Karpas-422 (cell line): Measurements from ENCODE around the gene DSC1. TPM values are rescaled to one million over a fixed set of nuclear protein-coding genes. Genes with fewer than 3 reads are reported as not detected.

Source experiments
- DNase-seq: peaks from one replicate; pipeline ENCODE4 v3.0.0-alpha.2; 2015
- H2AFZ ChIP-seq: fragments of 200-600 bp; sonication (generic); 2 replicates; pipeline ENCODE4 v1.6.1; 2014; ENCODE audit warnings: antibody characterized with exemption, low read length, mixed read lengths
- H3K27ac ChIP-seq: fragments of 200-600 bp; sonication (generic); 2 replicates; pipeline ENCODE4 v1.5.1; 2014; ENCODE audit warnings: mild to moderate bottlenecking, low read length, moderate library complexity
- H3K27me3 ChIP-seq: fragments of 200-600 bp; sonication (generic); 2 replicates; pipeline ENCODE4 v1.6.1; 2014; ENCODE audit warnings: low read length, mixed read lengths
- H3K36me3 ChIP-seq: fragments of 200-600 bp; sonication (generic); 2 replicates; pipeline ENCODE4 v1.6.1; 2014; ENCODE audit warnings: low read length, mixed read lengths; ENCODE audit not compliant: insufficient read depth
- H3K4me1 ChIP-seq: fragments of 200-600 bp; sonication (generic); 2 replicates; pipeline ENCODE4 v1.6.1; 2014; ENCODE audit warnings: mild to moderate bottlenecking, low read length, mixed read lengths
- H3K4me2 ChIP-seq: fragments of 200-600 bp; sonication (generic); 2 replicates; pipeline ENCODE4 v1.6.1; 2014; ENCODE audit warnings: low read length, low read depth, mild to moderate bottlenecking; ENCODE audit not compliant: poor library complexity, severe bottlenecking
- H3K4me3 ChIP-seq: fragments of 200-600 bp; sonication (generic); 2 replicates; pipeline ENCODE4 v1.5.1; 2014; ENCODE audit warnings: mild to moderate bottlenecking, antibody characterized with exemption, low read length, mixed read lengths
- H3K79me2 ChIP-seq: fragments of 200-600 bp; sonication (generic); 2 replicates; pipeline ENCODE4 v1.6.1; 2014; ENCODE audit warnings: mild to moderate bottlenecking, low read length, mixed read lengths
- H3K9ac ChIP-seq: fragments of 200-600 bp; sonication (generic); 2 replicates; pipeline ENCODE4 v1.6.0; 2014; ENCODE audit warnings: low read length
- H3K9me2 ChIP-seq: fragments of 200-600 bp; sonication (generic), shearing (Covaris generic); replicated peaks from 2 replicates; pipeline ENCODE4 v1.6.0; 2014; ENCODE audit warnings: mild to moderate bottlenecking, low read length, moderate library complexity; ENCODE audit not compliant: insufficient read depth
- H3K9me3 ChIP-seq: fragments of 300-700, 200-600 bp; sonication (generic); 2 replicates; pipeline ENCODE4 v1.6.1; 2014; ENCODE audit warnings: low read length, mixed read lengths
- H4K20me1 ChIP-seq: fragments of 200-600 bp; sonication (generic); 2 replicates; pipeline ENCODE4 v1.6.1; 2014; ENCODE audit warnings: mild to moderate bottlenecking, antibody characterized with exemption, low read length, low read depth; ENCODE audit not compliant: insufficient read depth
- total RNA-seq: library from RNA; depleted of rRNA; stranded (reverse); fragments of >200 nt; shearing (Covaris generic); gene quantifications from 2 replicates; pipeline ENCODE4 v1.2.3, GENCODE V29; 2014; ENCODE audit warnings: low replicate concordance

The DSC1 gene
- total RNA-seq, 1 experiment from 2014 or later = 2.4 TPM

DNA sequence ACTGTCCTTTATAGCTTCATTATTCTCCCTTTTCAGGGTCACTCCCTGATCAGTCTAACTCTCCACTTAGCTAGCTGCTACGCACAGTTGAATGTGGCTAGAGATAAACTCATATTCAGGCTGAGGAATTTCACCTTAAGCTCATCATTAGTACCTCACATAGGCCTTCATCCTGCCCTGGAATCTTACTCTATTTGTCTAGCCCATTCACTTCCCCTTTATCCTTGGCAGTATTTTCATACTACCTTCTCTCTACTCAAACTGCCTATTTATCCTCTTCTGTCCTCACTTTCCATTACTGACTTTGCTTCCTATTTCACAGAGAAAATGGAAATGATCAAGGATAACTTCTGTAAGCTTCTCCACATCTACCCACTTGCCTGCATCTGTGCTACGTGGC, 49.9 kb downstream of the DSC1 start:
- Histone ChIP-seq H3K9ac (no peak overlapping the region), H2AFZ (no peak overlapping the region), H3K4me1 (no peaks in the 10 kb centered on the region; the same call in 1 of the 2 replicates)

DNA sequence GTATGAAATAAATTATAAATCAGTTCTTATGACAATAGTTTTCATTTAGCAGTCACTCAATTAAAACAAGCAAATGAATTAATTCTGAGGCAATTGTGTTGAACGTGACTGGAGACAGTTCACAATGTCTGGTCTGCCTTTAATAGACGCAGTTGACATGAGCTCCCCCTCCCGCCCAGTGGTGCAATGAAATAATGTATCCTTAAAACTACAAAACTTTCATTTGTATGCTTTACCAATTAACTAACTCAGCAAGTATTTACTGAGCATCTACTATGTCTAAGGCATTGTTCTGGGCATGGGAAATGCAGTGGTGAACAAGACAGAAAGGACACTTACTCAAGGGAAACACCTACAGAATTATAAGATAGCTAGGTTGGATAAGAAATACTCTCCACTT, 56.9 kb downstream of the DSC1 start:
- Histone ChIP-seq H3K9me2 (no peaks in the 10 kb centered on the region), H3K4me2 (no peak overlapping the region), H3K27me3 (no peaks in the 10 kb centered on the region), H3K36me3 (no peaks in the 10 kb centered on the region), H3K4me1 (peaks cover 18% of the 10 kb centered on the region), H2AFZ (no peak overlapping the region), H3K9ac (no peak overlapping the region), H3K4me3 (no peak overlapping the region), H3K79me2 (no peaks in the 10 kb centered on the region), H3K9me3 (no peaks in the 10 kb centered on the region), H3K27ac (no peak overlapping the region), H4K20me1 (no peaks in the 10 kb centered on the region)
- peak; percentile 52 for DNase-seq

More for the DNA sequence above, 49.9 kb downstream of the DSC1 start:
- DNase-seq = no peak
- H3K4me3 ChIP-seq = no peak overlapping the region
- H3K9me3 ChIP-seq = no peaks in the 10 kb centered on the region
- H3K27me3 ChIP-seq = no peaks in the 10 kb centered on the region
- no peak overlapping the region for H3K4me2 ChIP-seq
- no peaks in the 10 kb centered on the region for H3K9me2 ChIP-seq
- no peaks in the 10 kb centered on the region for H3K79me2 ChIP-seq
- H3K27ac ChIP-seq = no peak overlapping the region
- H3K36me3 ChIP-seq = no peaks in the 10 kb centered on the region
- H4K20me1 ChIP-seq = no peaks in the 10 kb centered on the region

GRCh38 chr18:31104444-31104843, 58.2 kb downstream of the DSC1 start:
- no peaks in the 10 kb centered on the region for H3K36me3 ChIP-seq
- no peaks in the 10 kb centered on the region for H3K9me3 ChIP-seq
- peak overlapping the region; percentile 8; the same call in 1 of the 2 replicates for H2AFZ ChIP-seq
- peaks cover 18% of the 10 kb centered on the region for H3K4me1 ChIP-seq
- H3K4me2 ChIP-seq = no peak overlapping the region
- no peaks in the 10 kb centered on the region for H3K27me3 ChIP-seq
- no peaks in the 10 kb centered on the region for H3K9me2 ChIP-seq
- no peaks in the 10 kb centered on the region for H4K20me1 ChIP-seq
- no peak overlapping the region for H3K27ac ChIP-seq
- no peak for DNase-seq
- H3K9ac ChIP-seq = no peak overlapping the region
- no peak overlapping the region for H3K4me3 ChIP-seq
- H3K79me2 ChIP-seq = no peaks in the 10 kb centered on the region

GRCh38 chr18:31103423-31103822, 59.2 kb downstream of the DSC1 start:
- Histone ChIP-seq H3K4me3 (no peak overlapping the region), H3K9ac (no peak overlapping the region), H3K4me1 (peaks cover 18% of the 10 kb centered on the region), H3K27ac (no peak overlapping the region), H3K36me3 (no peaks in the 10 kb centered on the region), H2AFZ (peak overlapping the region; percentile 68; the same call in 1 of the 2 replicates), H3K79me2 (no peaks in the 10 kb centered on the region), H4K20me1 (no peaks in the 10 kb centered on the region), H3K27me3 (no peaks in the 10 kb centered on the region), H3K4me2 (no peak overlapping the region), H3K9me3 (no peaks in the 10 kb centered on the region), H3K9me2 (no peaks in the 10 kb centered on the region)
- no peak for DNase-seq

DNA sequence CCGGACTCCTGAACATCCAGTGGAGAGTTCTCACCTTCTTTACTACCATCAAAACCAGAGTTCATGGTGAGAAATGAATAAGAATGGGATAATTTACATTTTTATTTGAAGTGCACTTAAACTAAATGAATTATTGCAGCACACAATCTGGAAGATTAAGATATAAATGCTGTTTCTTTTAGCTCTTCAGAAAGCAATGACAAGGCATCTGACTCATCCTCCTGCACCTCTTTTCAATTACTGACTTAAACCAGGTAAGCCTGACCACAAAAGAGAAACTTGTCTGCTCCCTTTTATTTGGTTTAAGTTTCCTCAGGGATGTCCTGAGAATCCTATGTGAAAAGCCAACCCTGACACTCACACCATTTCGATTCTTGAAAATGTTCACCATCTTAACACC, 59.7 kb downstream of the DSC1 start:
- Histone ChIP-seq H3K27ac (no peak overlapping the region), H2AFZ (peak overlapping the region; percentile 68; the same call in 1 of the 2 replicates), H3K79me2 (no peaks in the 10 kb centered on the region), H3K36me3 (no peaks in the 10 kb centered on the region), H3K4me3 (no peak overlapping the region), H3K9ac (no peak overlapping the region), H3K4me1 (peaks cover 18% of the 10 kb centered on the region), H3K27me3 (no peaks in the 10 kb centered on the region), H4K20me1 (no peaks in the 10 kb centered on the region), H3K4me2 (no peak overlapping the region), H3K9me3 (no peaks in the 10 kb centered on the region), H3K9me2 (no peaks in the 10 kb centered on the region)
- DNase-seq = no peak

- no peaks in the 10 kb centered on the region for H3K27me3 ChIP-seq
- peaks cover 18% of the 10 kb centered on the region for H3K4me1 ChIP-seq
- no peaks in the 10 kb centered on the region for H3K9me2 ChIP-seq
- no peak for DNase-seq
- H3K4me2 ChIP-seq = no peak within 1 kb of the TSS
- peak within 1 kb of the TSS; percentile 68; the same call in 1 of the 2 replicates for H2AFZ ChIP-seq
- H3K9ac ChIP-seq = no peak within 1 kb of the TSS
- H3K36me3 ChIP-seq = no peaks in the 10 kb centered on the region
- no peak within 1 kb of the TSS for H3K4me3 ChIP-seq
- no peaks in the 10 kb centered on the region for H3K9me3 ChIP-seq
- no peak within 1 kb of the TSS for H3K27ac ChIP-seq
- no peaks in the 10 kb centered on the region for H4K20me1 ChIP-seq
- H3K79me2 ChIP-seq = no peaks in the 10 kb centered on the region
Observed at GRCh38 chr18:31102025-31102684, 60.5 kb downstream of the DSC1 start, which contains the start of gene DSC2. TSS of gene DSC2 (minus strand) at chr18:31102421. CDS start at chr18:31101971, 450 bp downstream.

GRCh38 chr18:31101183-31102024, 61.3 kb downstream of the DSC1 start:
- Histone ChIP-seq H3K9me3 (no peaks in the 10 kb centered on the region), H3K36me3 (no peaks in the 10 kb centered on the region), H3K4me2 (no peak overlapping the region), H3K27ac (no peak overlapping the region), H3K79me2 (no peaks in the 10 kb centered on the region), H3K4me1 (peaks cover 18% of the 10 kb centered on the region), H3K9ac (no peak overlapping the region), H3K9me2 (no peaks in the 10 kb centered on the region), H4K20me1 (no peaks in the 10 kb centered on the region), H3K27me3 (no peaks in the 10 kb centered on the region), H3K4me3 (no peak overlapping the region), H2AFZ (no peak overlapping the region)
- DNase-seq = no peak

DNA sequence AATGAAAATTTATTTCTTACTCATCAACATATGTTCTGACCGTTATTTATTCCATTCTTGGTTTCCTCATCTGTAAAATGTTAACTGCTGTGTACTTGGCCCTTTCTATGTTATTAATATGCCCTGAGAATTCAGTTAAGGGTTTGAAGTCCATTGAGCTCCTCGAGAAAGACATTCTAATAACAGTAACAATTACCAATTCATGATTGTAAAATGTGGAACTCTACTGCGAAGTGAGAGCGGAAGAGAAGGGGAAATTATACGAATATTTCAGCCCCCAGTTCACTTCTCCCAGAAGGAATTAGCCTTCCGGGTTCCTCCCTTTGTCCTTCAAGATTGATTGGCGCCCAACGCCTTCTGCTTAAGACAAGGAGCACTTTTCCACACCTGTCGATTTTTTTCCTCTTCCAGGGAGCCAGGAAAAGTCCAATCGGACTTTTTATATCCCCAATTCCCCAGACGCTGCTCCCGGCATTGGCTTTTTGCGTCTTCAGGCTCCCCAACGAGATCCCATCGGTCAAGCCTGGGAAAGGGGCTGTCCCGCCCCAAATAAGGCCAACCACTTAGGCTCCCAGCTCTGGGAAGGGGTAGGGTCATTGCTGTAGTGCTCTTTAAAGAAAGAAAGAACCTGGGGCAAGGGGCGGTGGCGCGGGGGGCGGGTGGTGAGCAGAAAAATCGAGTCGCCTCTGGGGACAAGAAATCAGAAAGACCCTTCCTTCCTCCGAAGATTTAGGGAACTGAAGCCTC, 62.0 kb downstream of the DSC1 start:
- Histone ChIP-seq H3K4me2 (no peak overlapping the region), H2AFZ (no peak overlapping the region), H3K9ac (no peak overlapping the region), H3K4me1 (peaks cover 18% of the 10 kb centered on the region), H3K27me3 (no peaks in the 10 kb centered on the region), H3K9me3 (no peaks in the 10 kb centered on the region), H3K27ac (no peak overlapping the region), H3K36me3 (no peaks in the 10 kb centered on the region), H3K4me3 (no peak overlapping the region), H3K79me2 (no peaks in the 10 kb centered on the region), H3K9me2 (no peaks in the 10 kb centered on the region), H4K20me1 (no peaks in the 10 kb centered on the region)
- DNase-seq = no peak
